GM18498 (cell line): ENCODE measurements around the gene ARL4A.
A peak's percentile ranks its signal among the peaks of the same experiment; 100 is the strongest.
"Not testable (repeated sequence)": the region's sequence is repeated elsewhere in the genome, so short reads cannot be mapped to it uniquely, and the experiment has no call there.

Experiments used
- ATAC-seq: cut with Tn5 transposase; IDR thresholded peaks from one replicate; pipeline ENCODE4 v1.9.1; 2021; ENCODE audit warnings: mild to moderate bottlenecking, moderate library complexity; ENCODE audit not compliant: unreplicated experiment

Gene ARL4A

DNA sequence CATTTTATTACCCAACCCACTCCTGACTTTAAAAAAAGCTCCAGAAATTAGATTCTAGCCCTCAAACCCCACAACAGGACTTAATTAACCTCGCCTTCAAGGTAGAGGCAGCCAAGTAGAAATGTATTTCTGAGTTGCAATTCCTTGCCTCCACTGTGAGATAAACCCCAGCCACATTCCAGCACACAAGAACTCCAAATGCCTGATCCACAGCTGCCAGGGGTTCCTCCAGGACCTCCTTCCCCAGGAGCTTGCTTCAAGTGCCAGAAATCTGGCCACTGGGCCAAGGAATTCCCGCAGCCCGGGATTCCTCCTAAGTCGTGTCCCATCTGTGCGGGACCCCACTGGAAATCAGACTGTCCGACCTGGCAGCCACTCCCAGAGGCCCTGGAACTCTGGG, 25.9 kb upstream of the ARL4A start:
- ATAC-seq, result no peak

DNA sequence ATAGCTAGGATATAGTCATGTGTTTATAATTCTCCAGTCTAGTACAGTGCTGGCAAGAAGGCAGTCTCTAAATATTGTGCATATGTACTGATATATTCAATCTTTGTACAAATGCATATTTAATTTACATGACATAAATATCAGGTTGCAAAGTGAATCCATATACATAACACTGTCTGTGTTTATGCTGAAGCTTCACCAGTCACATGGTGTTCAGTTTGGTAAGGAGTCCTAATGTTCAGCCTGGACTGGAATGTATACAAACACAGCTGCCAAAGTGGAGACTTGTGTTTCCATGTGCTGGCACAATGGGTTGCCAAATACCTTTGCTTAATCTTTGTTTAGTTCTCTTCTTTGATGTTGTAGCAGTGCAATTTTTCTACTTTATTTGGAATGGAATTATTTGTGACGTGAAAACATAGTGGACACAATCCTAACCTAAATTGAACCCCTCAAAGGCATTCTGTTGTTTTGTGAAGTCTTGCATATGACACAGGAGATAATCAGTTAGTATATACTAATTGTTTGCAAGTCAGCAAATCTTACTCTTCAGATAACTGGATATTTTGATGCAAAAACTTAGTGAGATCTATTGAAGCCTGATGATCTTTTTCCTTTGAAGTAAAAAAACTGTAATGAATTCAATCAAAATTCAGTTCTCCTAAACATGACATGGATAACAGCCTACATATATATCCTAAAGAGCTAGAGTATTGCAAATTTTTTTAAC, 17.3 kb upstream of the ARL4A start:
- no peak for ATAC-seq

DNA sequence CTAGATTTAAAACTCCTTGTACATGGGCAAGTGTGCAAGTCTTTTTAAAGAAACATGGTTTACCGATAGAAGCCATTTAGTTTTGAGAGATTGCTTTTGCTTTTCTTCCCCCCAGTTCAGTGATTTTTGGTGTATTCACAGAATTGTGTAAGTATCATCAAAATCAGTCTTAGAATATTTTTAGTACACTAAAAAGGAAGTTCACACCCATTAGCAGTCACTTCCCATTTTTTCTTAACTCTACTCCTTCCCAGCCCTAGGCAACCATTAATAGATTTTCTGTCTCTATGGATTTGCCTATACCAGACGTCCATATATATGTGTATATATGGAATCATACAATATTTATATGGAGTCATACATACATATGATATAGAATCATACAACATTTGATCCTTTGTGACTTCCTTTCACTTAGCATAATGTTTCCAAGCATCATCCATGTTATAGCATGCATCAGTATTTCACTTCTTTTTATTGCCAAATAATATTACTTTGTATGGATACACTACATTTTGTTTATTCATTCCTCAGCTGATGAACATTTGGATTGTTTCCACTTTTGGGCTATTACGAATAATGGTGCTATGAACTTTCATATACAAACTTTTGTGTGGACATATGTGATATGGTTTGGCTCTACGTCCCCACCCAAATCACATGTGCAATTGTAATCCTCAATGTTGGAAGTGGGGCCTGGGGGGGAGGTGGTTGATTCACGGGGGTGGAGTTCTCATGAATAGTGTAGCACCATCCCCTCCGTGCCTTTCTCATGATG, 16.5 kb upstream of the ARL4A start:
- ATAC-seq, result no peak

DNA sequence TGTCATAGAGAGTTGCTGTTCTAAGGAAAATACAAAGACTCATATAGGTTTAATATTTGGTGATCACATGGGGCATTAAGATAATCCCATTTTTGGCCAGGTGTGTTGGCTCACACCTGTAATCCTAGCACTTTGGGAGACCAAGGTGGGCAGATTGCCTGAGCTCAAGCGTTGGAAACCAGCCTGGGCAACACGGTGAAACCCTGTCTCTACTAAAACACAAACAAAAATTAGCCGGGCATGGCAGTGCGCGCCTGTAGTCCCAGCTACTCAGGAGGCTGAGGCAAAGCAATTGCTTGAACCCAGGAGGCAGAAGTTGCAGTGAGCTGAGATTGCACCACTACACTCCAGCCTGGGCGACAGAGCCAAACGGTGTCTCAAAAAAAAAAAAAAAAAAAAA, 14.0 kb upstream of the ARL4A start:
- ATAC-seq, result not testable (repeated sequence)

DNA sequence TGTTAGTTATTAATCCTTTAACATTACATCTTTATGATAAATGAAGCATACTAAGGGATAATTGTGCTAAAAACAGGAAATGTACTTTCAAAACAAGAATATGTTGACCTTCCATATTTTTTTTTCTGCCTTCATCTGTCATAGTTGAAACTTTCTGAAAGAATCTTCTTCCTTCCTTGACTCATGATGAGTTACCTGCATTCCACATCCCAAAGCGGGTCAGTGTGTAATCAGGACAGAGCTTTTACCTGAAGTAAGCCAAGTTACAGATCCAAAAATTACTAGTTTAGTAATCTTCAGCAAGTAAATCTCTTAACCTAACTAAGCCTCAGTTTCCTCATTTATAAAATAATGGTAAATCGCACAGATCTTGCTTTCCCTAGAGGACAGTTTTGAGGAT, 13.4 kb upstream of the ARL4A start:
- ATAC-seq, result no peak

DNA sequence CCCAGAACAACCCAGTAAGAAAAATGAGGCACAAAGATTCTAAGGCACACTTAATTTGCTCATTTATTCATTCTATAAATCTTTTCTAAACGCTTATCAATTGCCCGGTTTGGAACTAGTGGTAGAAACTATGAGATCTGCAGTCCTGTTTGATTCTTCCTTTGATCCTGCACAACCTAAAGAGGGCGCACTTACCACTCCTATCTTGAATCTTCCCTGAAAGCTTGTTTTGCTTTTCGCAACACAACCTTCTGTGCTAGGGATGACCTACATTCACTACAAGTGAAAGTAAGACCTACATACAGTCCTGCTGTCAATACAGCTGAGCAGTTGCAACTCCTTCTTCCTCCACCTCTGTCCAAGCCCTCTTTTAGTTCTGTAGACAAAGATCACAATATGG, 12.6 kb upstream of the ARL4A start:
- peak; percentile 69 for ATAC-seq

GRCh38 chr7:12683678-12684585, 3.5 kb upstream of the ARL4A start:
- no peak for ATAC-seq

GRCh38 chr7:12684733-12685132, 2.7 kb upstream of the ARL4A start:
- ATAC-seq, result no peak

DNA sequence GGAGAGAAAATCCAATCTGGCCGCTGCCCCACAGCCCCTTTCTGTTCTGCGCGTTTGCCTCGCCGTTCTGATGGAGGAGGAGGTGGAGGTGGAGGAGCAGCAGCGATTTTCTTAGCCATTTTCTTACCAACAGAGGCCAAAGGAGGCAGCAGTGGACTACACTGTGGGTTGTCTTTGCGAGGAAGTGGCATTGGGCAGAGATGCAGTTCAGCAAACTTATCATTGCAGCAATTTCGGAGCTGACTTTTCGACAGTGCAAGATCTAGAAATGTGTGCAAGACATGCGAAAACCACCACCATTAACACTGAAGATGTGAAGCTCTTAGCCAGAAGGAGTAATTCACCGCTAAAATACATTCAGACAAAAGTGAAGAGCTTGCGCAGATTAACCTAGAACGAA, 1.9 kb upstream of the ARL4A start:
- ATAC-seq, result no peak

- peak; percentile 86 for ATAC-seq
These were observed 1.1 kb upstream of the ARL4A start for GRCh38 chr7:12686234-12686890.

- no peak for ATAC-seq
These were observed 312 bp downstream of the ARL4A start for GRCh38 chr7:12687718-12688171.

GRCh38 chr7:12688485-12689170, 1.2 kb downstream of the ARL4A start:
- ATAC-seq, result not testable (repeated sequence)

DNA sequence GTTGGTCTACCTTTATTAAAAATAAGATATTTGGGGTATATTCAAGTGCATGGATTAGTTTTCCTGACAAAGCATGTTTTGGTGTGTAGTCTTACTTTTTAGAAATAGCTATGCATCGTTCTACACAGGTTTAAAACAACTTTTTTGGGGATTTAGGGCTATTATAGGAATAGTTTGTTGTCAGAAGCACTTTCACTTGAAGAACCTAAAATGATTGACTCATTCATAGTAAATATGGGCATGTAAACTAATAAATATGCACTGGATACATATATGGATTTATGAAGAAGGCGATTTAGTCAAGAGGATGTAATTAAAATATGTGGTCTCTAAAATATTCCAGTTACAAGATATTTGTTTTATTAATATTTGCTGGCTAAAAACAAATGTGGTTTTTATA, 2.0 kb downstream of the ARL4A start:
- no peak for ATAC-seq

DNA sequence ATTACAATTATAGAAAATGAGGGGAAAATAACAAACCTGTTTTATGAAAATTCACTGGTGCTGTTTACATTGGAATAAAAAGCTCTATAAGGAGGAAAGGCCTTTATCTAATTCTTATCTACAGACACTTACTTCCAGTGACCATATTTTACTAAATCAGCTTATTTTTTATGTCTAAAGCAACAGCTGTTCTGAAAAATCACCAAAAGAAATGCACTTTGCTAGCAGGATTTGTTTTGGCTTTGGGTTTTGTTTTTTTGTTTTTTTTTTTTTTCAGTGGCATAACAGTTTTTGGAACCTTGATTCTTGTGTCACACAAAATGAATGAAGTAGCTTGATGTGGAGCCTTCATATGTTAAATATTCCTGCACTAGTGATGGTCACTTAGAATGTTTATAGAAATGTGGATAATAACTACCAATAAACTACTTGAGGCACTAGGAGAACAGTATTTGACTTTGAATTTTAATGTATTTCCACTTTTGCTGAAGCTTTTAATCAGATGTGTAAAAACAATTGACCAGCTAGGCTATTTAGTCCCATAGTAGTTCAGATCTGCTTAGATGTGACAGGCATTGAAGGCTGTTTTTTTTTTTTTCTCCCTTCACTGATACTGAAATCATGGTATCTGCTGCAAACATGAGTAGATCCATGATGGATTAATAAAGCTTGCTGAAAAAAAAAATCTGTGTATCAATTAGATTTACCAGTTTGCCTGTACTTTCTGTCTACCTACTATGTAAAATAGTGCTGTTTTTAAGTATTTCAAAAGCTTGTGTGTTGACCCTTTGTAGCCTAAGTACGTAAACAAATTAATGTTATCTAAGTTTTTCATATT, 2.8 kb downstream of the ARL4A start:
- no peak for ATAC-seq

GRCh38 chr7:12691388-12691787, 4.0 kb downstream of the ARL4A start:
- not testable (repeated sequence) for ATAC-seq

GRCh38 chr7:12692035-12692434, 4.6 kb downstream of the ARL4A start:
- ATAC-seq, result no peak

- no peak for ATAC-seq
These were observed 5.2 kb downstream of the ARL4A start for GRCh38 chr7:12692479-12693259.

DNA sequence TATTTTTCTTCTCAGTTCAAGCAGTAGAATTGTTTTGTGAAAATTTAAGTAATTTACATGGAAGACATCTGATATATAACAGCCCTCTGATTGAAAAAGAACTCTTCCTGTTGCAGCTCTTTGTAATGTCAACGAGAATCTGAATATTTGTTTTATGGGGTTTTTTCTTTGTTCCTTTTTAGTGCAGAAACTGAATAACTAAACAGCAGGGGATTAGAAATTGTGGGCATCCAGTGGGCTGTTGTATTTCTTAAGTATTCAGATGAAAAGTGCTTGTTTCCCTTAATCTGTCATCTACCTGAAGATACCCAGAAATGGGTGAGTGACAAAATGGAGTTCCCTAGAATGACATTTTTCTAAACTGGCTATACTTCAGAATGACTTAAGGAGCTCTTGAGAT, 7.4 kb downstream of the ARL4A start:
- ATAC-seq, result no peak

DNA sequence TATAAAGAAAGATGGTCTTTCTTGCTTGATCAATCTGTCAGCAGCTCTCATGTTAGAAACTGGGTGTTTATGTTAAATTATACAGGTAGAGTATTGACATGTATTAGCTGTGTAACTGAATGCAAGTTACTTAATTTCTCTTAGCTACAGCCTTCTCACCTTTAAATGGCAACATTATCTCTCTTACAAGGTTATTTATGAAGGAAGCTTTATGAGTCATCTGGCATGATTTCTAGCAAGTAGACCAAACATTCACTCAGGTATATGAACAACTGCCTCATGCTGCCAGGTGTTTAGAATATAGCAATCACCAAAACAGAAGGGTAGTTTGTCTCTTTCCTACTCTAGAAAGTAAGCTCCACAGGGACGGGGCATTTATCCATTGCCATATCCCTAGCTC, 8.5 kb downstream of the ARL4A start:
- ATAC-seq, result no peak
